AG04450 (cell line): ENCODE data around the gene ZSCAN18. TPM values are rescaled to one million over a fixed set of nuclear protein-coding genes. Genes with fewer than 3 reads are reported as not detected.

ENCODE experiments used
- CTCF ChIA-PET: fragments of 300-600, 350-600 bp; formaldehyde crosslinking; extraction: SDS; loops from one replicate; lab custom pipeline; 2022; ENCODE audit warnings: antibody characterized with exemption, inconsistent platforms; lab: Charles Lee
- POLR2A ChIA-PET: fragments of 350-600 bp; formaldehyde crosslinking; extraction: SDS; loops from one replicate; lab custom pipeline; 2021; ENCODE audit warnings: antibody characterized with exemption, inconsistent platforms; lab: Yijun Ruan, JAX
- DNase-seq: peaks from one replicate; pipeline ENCODE4 v3.0.0-alpha.2; 2011; ENCODE audit warnings: low read depth, low spot score
- H3K27ac ChIP-seq: one replicate; pipeline ENCODE4 v1.5.1; 2012; ENCODE audit warnings: low read depth, low read length, control low read depth
- H3K27me3 ChIP-seq: one replicate; pipeline ENCODE4 v1.6.0; 2012; ENCODE audit warnings: low read length; ENCODE audit not compliant: control insufficient read depth, insufficient read depth
- H3K4me3 ChIP-seq: 2 replicates; pipeline ENCODE4 v1.5.1; 2011; ENCODE audit warnings: mild to moderate bottlenecking, low read depth, low read length, control low read depth
- H3K9me3 ChIP-seq: 2 replicates; pipeline ENCODE4 v1.5.1; 2012; ENCODE audit warnings: low read length; ENCODE audit not compliant: control insufficient read depth, insufficient read depth
- CTCF ChIP-seq: IDR thresholded peaks from 2 replicates; pipeline ENCODE4 v1.5.1; 2011; ENCODE audit warnings: low read depth, low read length, control low read depth, inconsistent platforms
- polyA plus RNA-seq: library from polyadenylated mRNA; depleted of rRNA; stranded (reverse); fragments of >200 nt; gene quantifications from 2 replicates; pipeline ENCODE4 v1.2.3, GENCODE V29; 2011

ZSCAN18 gene
- polyA plus RNA-seq, 1 experiment: 12.7 TPM

GRCh38 chr19:58045411-58046050, 52.5 kb downstream of the ZSCAN18 start:
- POLR2A ChIA-PET: no interaction called here
- Histone ChIP-seq H3K27me3 (no peaks in the 10 kb centered on the region), H3K4me3 (no peak overlapping the region), H3K27ac (no peak overlapping the region), H3K9me3 (peaks cover 88% of the 10 kb centered on the region)
- CTCF ChIA-PET: no interaction called here
- TF ChIP-seq CTCF: no peak
- DNase-seq: no peak

- Histone ChIP-seq H3K9me3 (peaks cover 88% of the 10 kb centered on the region), H3K27ac (no peak overlapping the region), H3K4me3 (no peak overlapping the region), H3K27me3 (no peaks in the 10 kb centered on the region)
- DNase-seq: no peak
- POLR2A ChIA-PET: no interaction called here
- CTCF ChIA-PET: no interaction called here
- TF ChIP-seq CTCF: no peak
Observed at GRCh38 chr19:58044886-58045285, 53.1 kb downstream of the ZSCAN18 start.

GRCh38 chr19:58044391-58044790, 53.6 kb downstream of the ZSCAN18 start:
- CTCF ChIA-PET: no interaction called here
- DNase-seq: no peak
- Histone ChIP-seq H3K27me3 (no peaks in the 10 kb centered on the region), H3K9me3 (peaks cover 88% of the 10 kb centered on the region), H3K27ac (no peak overlapping the region), H3K4me3 (no peak overlapping the region)
- TF ChIP-seq CTCF: no peak
- POLR2A ChIA-PET: no interaction called here

- DNase-seq: no peak
- POLR2A ChIA-PET: no interaction called here
- no peaks in the 10 kb centered on the region for H3K27me3 ChIP-seq
- H3K4me3 ChIP-seq: no peak overlapping the region
- H3K9me3 ChIP-seq: peaks cover 93% of the 10 kb centered on the region
- no peak overlapping the region for H3K27ac ChIP-seq
- CTCF ChIA-PET: no interaction called here
- no peak for TF ChIP-seq CTCF
Observed at GRCh38 chr19:58042495-58043340, 55.3 kb downstream of the ZSCAN18 start.
